GM12878 (cell line): Measurements from ENCODE around the gene PSMD3.

Source experiments
- CTCF ChIP-seq, 3 experiments: IDR thresholded peaks in 2 of 3; conservative IDR thresholded peaks in 1 of 3; 2 replicates each; pipeline ENCODE4 v1.5.1; 2011; ENCODE audit warnings: low read depth in 3 of 3, low read length in 3 of 3, mild to moderate bottlenecking in 3 of 3, control low read depth in 2 of 3, moderate library complexity in 2 of 3, inconsistent platforms in 1 of 3, mixed read lengths in 1 of 3; ENCODE audit not compliant: control insufficient read depth in 2 of 3, insufficient read depth in 1 of 3; ENCODE audit errors: extremely low read depth in 1 of 3
- EZH2 ChIP-seq: IDR thresholded peaks from 2 replicates; pipeline ENCODE4 v1.6.1; 2012; ENCODE audit warnings: low read depth, mild to moderate bottlenecking, control low read depth, inconsistent platforms, low read length, borderline replicate concordance; ENCODE audit not compliant: control insufficient read depth
- MAX ChIP-seq: IDR thresholded peaks from 2 replicates; pipeline ENCODE4 v1.6.1; 2012; ENCODE audit warnings: low read depth, low read length, improper control_type of control experiment
- POLR2A ChIP-seq: IDR thresholded peaks from 2 replicates; pipeline ENCODE4 v1.6.1; 2011; ENCODE audit warnings: low read depth, mild to moderate bottlenecking, low read length
- RAD21 ChIP-seq: IDR thresholded peaks from 2 replicates; pipeline ENCODE4 v1.6.1; 2011; ENCODE audit warnings: mild to moderate bottlenecking, low read depth, low read length, moderate library complexity; ENCODE audit not compliant: insufficient read depth
- RCOR1 ChIP-seq: conservative IDR thresholded peaks from 2 replicates; pipeline ENCODE4 v1.6.1; 2012; ENCODE audit warnings: low read depth, low read length, improper control_type of control experiment
- REST ChIP-seq: IDR thresholded peaks from 2 replicates; pipeline ENCODE4 v1.6.1; 2012; ENCODE audit warnings: mild to moderate bottlenecking, low read depth, low read length
- SMC3 ChIP-seq: IDR thresholded peaks from 2 replicates; pipeline ENCODE4 v1.6.1; 2011; ENCODE audit warnings: low read length, improper control_type of control experiment, borderline replicate concordance
- SRF ChIP-seq, 2 experiments: IDR thresholded peaks; 2 replicates each; pipeline ENCODE4 v1.6.1; 2011; ENCODE audit warnings: low read depth in 2 of 2, low read length in 2 of 2, mild to moderate bottlenecking in 1 of 2, moderate library complexity in 1 of 2
- TCF7 ChIP-seq: IDR thresholded peaks from 2 replicates; pipeline ENCODE4 v1.6.1; 2014; ENCODE audit warnings: antibody characterized with exemption, borderline replicate concordance
- USF1 ChIP-seq: IDR thresholded peaks from 2 replicates; pipeline ENCODE4 v1.6.1; 2011; ENCODE audit warnings: borderline replicate concordance, low read depth, mild to moderate bottlenecking, moderate library complexity, mixed read lengths, low read length; ENCODE audit not compliant: insufficient read depth; ENCODE audit errors: extremely low read length
- WRNIP1 ChIP-seq: IDR thresholded peaks from 2 replicates; pipeline ENCODE4 v1.6.1; 2011; ENCODE audit warnings: low read depth, low read length, improper control_type of control experiment, borderline replicate concordance
- YY1 ChIP-seq: IDR thresholded peaks from 2 replicates; pipeline ENCODE4 v1.6.1; 2011; ENCODE audit warnings: low read depth, mild to moderate bottlenecking, low read length

- TF ChIP-seq POLR2A = no peak
- no peak for TF ChIP-seq WRNIP1
- no peak for TF ChIP-seq TCF7
- no peak for TF ChIP-seq EZH2
- no peak for TF ChIP-seq RCOR1
- TF ChIP-seq CTCF (IDR thresholded peaks at IDR 0.05 in 2 of 3, conservative IDR thresholded peaks at IDR 0.05 in 1 of 3; ENCODE audit: control insufficient read depth in 2 of 3, extremely low read depth in 1 of 3, insufficient read depth in 1 of 3, low read depth in 3 of 3, low read length in 3 of 3) = no peak
- no peak for TF ChIP-seq RAD21
- no peak for TF ChIP-seq REST
- no peak for TF ChIP-seq SMC3
- no peak for TF ChIP-seq SRF (IDR thresholded peaks at IDR 0.05; ENCODE audit: low read depth in 2 of 2, low read length in 2 of 2)
- TF ChIP-seq YY1 = no peak
- no peak for TF ChIP-seq USF1
- no peak for TF ChIP-seq MAX
Measured at GRCh38 chr17:40034426-40035161, 54.0 kb downstream of the PSMD3 start.
